IPS-18c (cell line): Measurements from ENCODE around the gene ATP1A4.

ENCODE experiments used
- H3K4me3 ChIP-seq: 2 replicates; pipeline ENCODE4 v1.7.0; 2013; ENCODE audit warnings: low read depth, mild to moderate bottlenecking, low read length, moderate library complexity; ENCODE audit not compliant: insufficient read depth
- H3K9me3 ChIP-seq: one replicate; pipeline ENCODE4 v1.6.1; 2013; ENCODE audit warnings: mild to moderate bottlenecking, low read length, moderate library complexity; ENCODE audit not compliant: control insufficient read depth, insufficient read depth

ATP1A4 gene

GRCh38 chr1:160186246-160186645, 34.8 kb downstream of the ATP1A4 start:
- H3K9me3 ChIP-seq, result peaks cover 2% of the 10 kb centered on the region
- no peak overlapping the region for H3K4me3 ChIP-seq

GRCh38 chr1:160186729-160187128, 35.3 kb downstream of the ATP1A4 start:
- H3K4me3 ChIP-seq, result no peak overlapping the region
- H3K9me3 ChIP-seq, result peaks cover 2% of the 10 kb centered on the region

- Histone ChIP-seq H3K9me3 (peaks cover 2% of the 10 kb centered on the region), H3K4me3 (no peak overlapping the region)
Observed at GRCh38 chr1:160187407-160187806, 36.0 kb downstream of the ATP1A4 start.

- H3K4me3 ChIP-seq, result no peak overlapping the region
Observed at GRCh38 chr1:160188341-160188740, 36.9 kb downstream of the ATP1A4 start.

GRCh38 chr1:160189649-160190625, 38.5 kb downstream of the ATP1A4 start, which contains the start of gene CASQ1:
Gene CASQ1, plus strand, starts transcription at chr1:160190575. Its CDS starts 177 bp downstream, at chr1:160190752.
- H3K9me3 ChIP-seq, result peaks cover 2% of the 10 kb centered on the region
- no peak within 1 kb of the TSS for H3K4me3 ChIP-seq

More at GRCh38 chr1:160188341-160188740, 36.9 kb downstream of the ATP1A4 start:
- peaks cover 2% of the 10 kb centered on the region for H3K9me3 ChIP-seq

GRCh38 chr1:160191756-160192155, 40.4 kb downstream of the ATP1A4 start:
- Histone ChIP-seq H3K4me3 (no peak overlapping the region), H3K9me3 (peaks cover 2% of the 10 kb centered on the region)

GRCh38 chr1:160192234-160192633, 40.8 kb downstream of the ATP1A4 start:
- Histone ChIP-seq H3K9me3 (peaks cover 2% of the 10 kb centered on the region), H3K4me3 (no peak overlapping the region)

GRCh38 chr1:160193091-160193819, 41.9 kb downstream of the ATP1A4 start:
- Histone ChIP-seq H3K9me3 (no peaks in the 10 kb centered on the region), H3K4me3 (no peak overlapping the region)

GRCh38 chr1:160193832-160194736, 42.7 kb downstream of the ATP1A4 start:
- no peaks in the 10 kb centered on the region for H3K9me3 ChIP-seq
- no peak overlapping the region for H3K4me3 ChIP-seq

GRCh38 chr1:160194737-160195059, 43.3 kb downstream of the ATP1A4 start:
- no peaks in the 10 kb centered on the region for H3K9me3 ChIP-seq
- H3K4me3 ChIP-seq, result no peak overlapping the region

GRCh38 chr1:160196143-160196542, 44.7 kb downstream of the ATP1A4 start:
- no peak overlapping the region for H3K4me3 ChIP-seq
- H3K9me3 ChIP-seq, result no peaks in the 10 kb centered on the region

- H3K9me3 ChIP-seq, result no peaks in the 10 kb centered on the region
- H3K4me3 ChIP-seq, result no peak overlapping the region
Observed at GRCh38 chr1:160197231-160197630, 45.8 kb downstream of the ATP1A4 start.

GRCh38 chr1:160200786-160201185, 49.4 kb downstream of the ATP1A4 start:
- Histone ChIP-seq H3K4me3 (no peak overlapping the region), H3K9me3 (no peaks in the 10 kb centered on the region)

- no peaks in the 10 kb centered on the region for H3K9me3 ChIP-seq
- H3K4me3 ChIP-seq, result peak overlapping the region; percentile 38
Observed at GRCh38 chr1:160204526-160205241, 53.3 kb downstream of the ATP1A4 start.

GRCh38 chr1:160205242-160206035, 54.0 kb downstream of the ATP1A4 start, which contains the start of gene PEA15:
Gene PEA15, plus strand, starts transcription at chr1:160205384. Its CDS starts 6,161 bp downstream, at chr1:160211545.
- Histone ChIP-seq H3K4me3 (peak within 1 kb of the TSS; percentile 98), H3K9me3 (no peaks in the 10 kb centered on the region)

- Histone ChIP-seq H3K9me3 (no peaks in the 10 kb centered on the region), H3K4me3 (peak overlapping the region; percentile 98)
Observed at GRCh38 chr1:160206036-160206389, 54.6 kb downstream of the ATP1A4 start.
